ENCODE measurements around the gene GATAD2A.
A peak's percentile ranks its signal among the peaks of the same experiment; 100 is the strongest.

The GATAD2A gene

DNA sequence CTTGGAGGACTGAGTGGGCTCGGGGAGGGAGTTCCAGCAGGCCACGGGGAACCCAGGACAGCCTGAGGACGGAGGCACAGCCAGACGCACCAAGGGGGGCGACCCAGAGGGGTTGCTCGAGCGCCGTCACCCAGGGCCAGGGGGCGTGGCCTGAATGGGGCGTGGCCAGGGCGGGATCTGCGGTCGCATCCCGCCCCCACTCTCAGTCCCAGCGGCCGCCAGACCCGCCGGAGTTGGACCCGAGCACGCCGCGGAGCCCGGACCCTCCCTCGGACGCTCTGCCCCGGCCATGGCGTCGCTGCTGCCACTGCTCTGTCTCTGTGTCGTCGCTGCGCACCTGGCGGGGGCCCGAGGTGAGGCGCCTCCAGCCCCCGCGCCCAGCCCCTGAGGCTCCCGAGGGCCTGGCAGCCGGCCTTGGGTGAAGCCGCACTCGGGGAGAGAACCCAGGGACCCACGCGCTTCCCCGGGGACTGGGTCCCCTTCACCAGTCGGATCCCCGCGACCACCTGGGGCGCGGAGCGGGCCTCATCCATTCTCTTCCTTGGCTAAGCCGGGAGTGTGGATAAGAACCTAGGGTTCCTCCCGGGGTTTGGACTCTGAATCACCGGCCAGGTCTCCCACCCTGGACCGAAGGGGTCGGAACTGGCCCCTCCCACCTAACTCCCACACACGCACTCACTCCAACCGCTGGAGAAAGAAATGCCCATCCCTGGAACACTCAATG, 132.7 kb downstream of the GATAD2A start, which contains the start of gene CILP2:
Gene CILP2 (plus strand): TSS at position 205 of the 724 bp plus-strand sequence. CDS start 85 bp downstream, at position 290.
- ATAC-seq (replicated peaks; ENCODE audit: extremely low read depth, poor library complexity, severe bottlenecking) (no peak), DNase-seq (ENCODE audit: low spot score in 2 of 2) (no peak)
- peaks cover 7% of the 10 kb centered on the region for H3K36me3 Mint-ChIP-seq (ENCODE audit: insufficient read depth)
- peak within 1 kb of the TSS; percentile 74 for H3K27ac Mint-ChIP-seq (ENCODE audit: low read depth)
- peak within 1 kb of the TSS; percentile 61 for H3K4me3 Mint-ChIP-seq
- peaks cover 11% of the 10 kb centered on the region for H3K27me3 Mint-ChIP-seq
- peaks cover 18% of the 10 kb centered on the region for H3K4me1 Mint-ChIP-seq
- H3K9me3 Mint-ChIP-seq = no peaks in the 10 kb centered on the region

DNA sequence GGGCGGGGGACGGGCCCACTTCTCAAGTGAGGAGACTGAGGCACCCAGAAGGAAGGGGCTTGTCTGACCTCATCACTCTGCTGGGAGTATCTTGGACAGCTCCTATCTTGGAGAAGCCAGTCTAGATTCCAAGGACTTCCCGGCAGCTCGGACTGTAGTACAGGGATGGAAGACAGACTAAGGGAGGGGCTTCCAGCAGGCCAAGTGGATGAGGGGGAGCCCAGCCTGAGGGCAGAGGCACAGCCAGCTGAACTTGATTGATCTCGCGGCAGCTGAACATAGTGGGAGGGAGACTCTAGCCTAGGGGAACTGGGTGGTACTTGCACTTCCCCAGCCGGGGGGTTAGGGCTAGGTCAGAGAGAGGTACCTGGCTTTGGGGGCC, 133.3 kb downstream of the GATAD2A start:
- H3K4me1 Mint-ChIP-seq = peaks cover 17% of the 10 kb centered on the region
- DNase-seq (ENCODE audit: low spot score in 2 of 2) (no peak), ATAC-seq (replicated peaks; ENCODE audit: extremely low read depth, poor library complexity, severe bottlenecking) (no peak)
- H3K4me3 Mint-ChIP-seq = peak overlapping the region; percentile 61
- no peak overlapping the region for H3K27ac Mint-ChIP-seq (ENCODE audit: low read depth)
- peaks cover 11% of the 10 kb centered on the region for H3K27me3 Mint-ChIP-seq
- peaks cover 7% of the 10 kb centered on the region for H3K36me3 Mint-ChIP-seq (ENCODE audit: insufficient read depth)
- H3K9me3 Mint-ChIP-seq = no peaks in the 10 kb centered on the region

DNA sequence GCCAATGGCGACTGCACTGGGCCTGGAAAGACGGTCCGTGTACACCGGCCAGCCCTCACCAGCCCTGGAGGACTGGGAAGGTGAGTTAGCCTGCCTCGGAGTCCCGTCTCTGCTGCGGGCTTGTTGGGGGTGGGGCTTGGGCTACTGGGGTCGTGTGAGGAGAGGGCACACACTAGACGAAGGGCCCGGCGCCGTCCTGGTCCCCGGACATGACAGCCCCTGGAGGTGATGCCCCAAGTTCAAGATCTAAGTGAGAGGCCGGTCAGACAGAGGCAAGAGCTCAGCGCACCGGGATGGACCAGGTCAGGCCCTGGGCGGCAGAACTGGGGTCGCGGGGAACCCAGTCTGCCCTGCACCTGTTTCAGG, 134.2 kb downstream of the GATAD2A start:
- H3K9me3 Mint-ChIP-seq = no peaks in the 10 kb centered on the region
- peak overlapping the region; percentile 61 for H3K4me3 Mint-ChIP-seq
- H3K27me3 Mint-ChIP-seq = peaks cover 11% of the 10 kb centered on the region
- peak overlapping the region; percentile 29 for H3K27ac Mint-ChIP-seq (ENCODE audit: low read depth)
- ATAC-seq (replicated peaks; ENCODE audit: extremely low read depth, poor library complexity, severe bottlenecking) = no peak
- peaks cover 5% of the 10 kb centered on the region for H3K36me3 Mint-ChIP-seq (ENCODE audit: insufficient read depth)
- H3K4me1 Mint-ChIP-seq = peaks cover 14% of the 10 kb centered on the region
- no peak for DNase-seq (ENCODE audit: low spot score in 2 of 2)

DNA sequence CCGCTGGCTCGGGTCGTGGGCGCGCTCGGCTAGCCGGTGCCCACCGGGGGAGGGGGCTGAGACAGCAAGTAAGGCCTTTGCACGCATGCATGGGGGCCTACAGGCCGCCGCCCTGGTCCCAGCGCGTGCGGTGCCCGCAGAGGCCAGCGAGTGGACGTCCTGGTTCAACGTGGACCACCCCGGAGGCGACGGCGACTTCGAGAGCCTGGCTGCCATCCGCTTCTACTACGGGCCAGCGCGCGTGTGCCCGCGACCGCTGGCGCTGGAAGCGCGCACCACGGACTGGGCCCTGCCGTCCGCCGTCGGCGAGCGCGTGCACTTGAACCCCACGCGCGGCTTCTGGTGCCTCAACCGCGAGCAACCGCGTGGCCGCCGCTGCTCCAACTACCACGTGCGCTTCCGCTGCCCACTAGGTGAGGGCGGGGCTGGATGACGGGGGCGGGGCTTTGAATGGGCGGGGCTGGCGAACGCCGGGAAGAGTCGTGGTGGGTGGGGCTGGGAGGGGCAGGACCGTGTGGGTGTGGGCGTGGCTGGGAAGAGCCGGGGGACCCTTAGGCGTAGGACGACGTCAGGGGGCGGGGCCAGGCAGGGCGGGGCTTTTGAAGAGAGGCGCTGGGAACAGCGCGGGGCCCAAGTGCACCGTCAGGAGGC, 134.7 kb downstream of the GATAD2A start:
- H3K27ac Mint-ChIP-seq (ENCODE audit: low read depth) = peak overlapping the region; percentile 29
- peaks cover 14% of the 10 kb centered on the region for H3K4me1 Mint-ChIP-seq
- peak overlapping the region; percentile 71 for H3K4me3 Mint-ChIP-seq
- no peaks in the 10 kb centered on the region for H3K9me3 Mint-ChIP-seq
- H3K36me3 Mint-ChIP-seq (ENCODE audit: insufficient read depth) = peaks cover 4% of the 10 kb centered on the region
- peaks cover 11% of the 10 kb centered on the region for H3K27me3 Mint-ChIP-seq
- DNase-seq (ENCODE audit: low spot score in 2 of 2) = no peak
- no peak for ATAC-seq (replicated peaks; ENCODE audit: extremely low read depth, poor library complexity, severe bottlenecking)

DNA sequence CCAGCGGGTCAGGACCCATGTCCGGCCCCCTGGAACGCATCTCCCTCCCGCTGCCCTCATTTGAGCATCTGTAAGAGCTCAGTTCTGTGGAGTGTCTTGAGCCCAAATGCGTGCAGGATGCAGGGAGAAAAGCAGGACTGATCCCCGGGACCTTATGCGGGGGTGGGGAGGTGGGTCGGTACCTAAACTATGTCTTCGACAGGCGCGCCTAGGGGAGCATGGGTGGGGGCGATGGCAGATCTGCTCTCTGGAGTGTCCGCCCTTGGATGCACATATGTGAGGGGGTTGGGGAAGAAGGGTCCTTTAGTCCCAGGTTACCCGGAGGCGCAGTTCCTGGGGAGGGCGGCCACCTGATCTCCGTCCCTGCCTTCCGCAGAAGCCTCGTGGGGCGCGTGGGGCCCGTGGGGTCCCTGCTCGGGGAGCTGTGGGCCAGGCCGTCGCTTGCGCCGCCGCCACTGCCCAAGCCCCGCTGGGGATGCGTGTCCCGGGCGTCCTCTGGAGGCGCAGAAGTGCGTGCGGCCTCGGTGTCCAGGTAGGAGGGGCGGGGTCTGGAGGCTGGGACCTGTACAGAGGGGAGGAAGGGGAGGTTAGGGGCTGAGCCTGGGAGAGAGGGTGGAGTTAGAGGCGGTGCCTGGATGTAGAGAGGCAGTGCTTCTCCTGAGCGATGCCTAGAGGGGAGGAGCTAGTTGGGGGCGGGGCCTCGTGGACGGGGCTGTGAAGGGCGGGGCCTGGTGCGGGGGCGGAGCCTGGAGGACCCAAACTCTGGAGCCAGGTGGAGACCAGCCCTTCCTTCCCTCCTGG, 135.4 kb downstream of the GATAD2A start:
- no peaks in the 10 kb centered on the region for H3K9me3 Mint-ChIP-seq
- DNase-seq (ENCODE audit: low spot score in 2 of 2) (peak; percentile 38 to 53), ATAC-seq (replicated peaks; ENCODE audit: extremely low read depth, poor library complexity, severe bottlenecking) (peak; percentile 64)
- peak overlapping the region; percentile 71 for H3K4me3 Mint-ChIP-seq
- peaks cover 14% of the 10 kb centered on the region for H3K4me1 Mint-ChIP-seq
- no peak overlapping the region for H3K27ac Mint-ChIP-seq (ENCODE audit: low read depth)
- peaks cover 5% of the 10 kb centered on the region for H3K36me3 Mint-ChIP-seq (ENCODE audit: insufficient read depth)
- H3K27me3 Mint-ChIP-seq = peaks cover 11% of the 10 kb centered on the region

DNA sequence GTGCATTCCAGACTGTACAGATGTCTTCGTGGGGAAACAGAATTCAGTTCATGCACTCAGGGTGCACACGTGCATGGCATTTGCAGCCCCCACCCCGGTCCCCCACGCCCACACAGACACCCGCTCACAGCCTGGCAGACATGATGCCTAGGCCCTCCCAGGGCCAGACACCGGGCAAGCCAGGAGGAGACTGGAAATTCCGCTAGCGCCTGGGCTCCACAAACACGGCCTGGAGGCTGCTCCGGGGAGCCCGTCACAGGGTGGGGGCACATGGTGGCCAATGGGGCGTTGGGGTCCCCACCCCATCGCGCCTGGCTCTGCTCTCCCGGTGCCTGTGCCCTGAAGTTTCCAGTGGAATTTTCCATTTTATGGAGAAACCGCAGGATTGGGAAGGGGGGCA, 136.1 kb downstream of the GATAD2A start:
- DNase-seq (ENCODE audit: low spot score in 2 of 2) = no peak
- Mint-ChIP-seq H3K27me3 (peaks cover 11% of the 10 kb centered on the region), H3K36me3 (ENCODE audit: insufficient read depth) (peaks cover 7% of the 10 kb centered on the region), H3K9me3 (no peaks in the 10 kb centered on the region), H3K4me1 (peaks cover 13% of the 10 kb centered on the region), H3K27ac (ENCODE audit: low read depth) (no peak overlapping the region), H3K4me3 (peak overlapping the region; percentile 71)
- no peak for ATAC-seq (replicated peaks; ENCODE audit: extremely low read depth, poor library complexity, severe bottlenecking)

DNA sequence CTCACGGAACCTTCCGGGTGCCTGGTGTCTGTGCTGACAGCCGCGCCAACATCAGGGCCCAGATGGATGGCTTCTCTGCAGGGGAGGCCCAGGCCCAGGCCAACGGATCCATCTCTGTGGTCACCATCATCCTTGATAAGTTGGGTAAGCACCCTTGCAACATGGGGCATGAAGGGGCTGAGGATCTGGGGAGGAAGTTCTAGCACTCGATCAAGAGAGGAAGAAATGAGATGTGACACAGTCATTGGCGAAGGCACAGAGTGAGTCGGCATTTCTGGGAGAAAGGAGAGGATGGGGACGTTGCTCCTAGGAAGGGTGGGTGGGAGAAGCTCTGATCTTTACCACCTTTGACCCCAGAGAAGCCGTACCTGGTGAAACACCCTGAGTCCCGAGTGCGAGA, 137.0 kb downstream of the GATAD2A start:
- H3K27ac Mint-ChIP-seq (ENCODE audit: low read depth) = no peak overlapping the region
- H3K27me3 Mint-ChIP-seq = peaks cover 11% of the 10 kb centered on the region
- peak overlapping the region; percentile 61 for H3K4me3 Mint-ChIP-seq
- no peak for ATAC-seq (replicated peaks; ENCODE audit: extremely low read depth, poor library complexity, severe bottlenecking)
- DNase-seq (ENCODE audit: low spot score in 2 of 2) = no peak
- H3K4me1 Mint-ChIP-seq = peaks cover 8% of the 10 kb centered on the region
- H3K9me3 Mint-ChIP-seq = no peaks in the 10 kb centered on the region
- H3K36me3 Mint-ChIP-seq (ENCODE audit: insufficient read depth) = peaks cover 6% of the 10 kb centered on the region

DNA sequence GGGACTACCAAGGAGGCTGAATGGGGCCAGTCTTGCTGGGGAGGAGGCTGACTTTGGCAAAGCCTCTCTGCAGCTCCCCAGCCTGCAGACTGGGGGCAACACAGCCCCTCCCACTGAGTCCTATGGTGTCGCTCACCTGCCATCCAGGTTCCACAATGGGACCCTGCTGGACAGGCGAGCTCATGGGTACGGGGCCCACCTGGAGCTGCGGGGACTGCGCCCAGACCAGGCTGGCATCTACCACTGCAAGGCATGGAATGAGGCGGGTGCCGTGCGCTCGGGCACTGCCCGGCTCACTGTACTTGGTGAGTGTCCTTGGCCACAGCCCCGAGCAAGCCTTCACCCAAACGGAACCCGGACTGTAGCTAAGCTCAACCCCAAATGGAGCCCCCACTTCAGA, 137.6 kb downstream of the GATAD2A start:
- H3K4me3 Mint-ChIP-seq = no peak overlapping the region
- H3K36me3 Mint-ChIP-seq (ENCODE audit: insufficient read depth) = peaks cover 5% of the 10 kb centered on the region
- no peak for ATAC-seq (replicated peaks; ENCODE audit: extremely low read depth, poor library complexity, severe bottlenecking)
- H3K27me3 Mint-ChIP-seq = peaks cover 11% of the 10 kb centered on the region
- no peaks in the 10 kb centered on the region for H3K9me3 Mint-ChIP-seq
- peaks cover 8% of the 10 kb centered on the region for H3K4me1 Mint-ChIP-seq
- H3K27ac Mint-ChIP-seq (ENCODE audit: low read depth) = no peak overlapping the region
- no peak for DNase-seq (ENCODE audit: low spot score in 2 of 2)

DNA sequence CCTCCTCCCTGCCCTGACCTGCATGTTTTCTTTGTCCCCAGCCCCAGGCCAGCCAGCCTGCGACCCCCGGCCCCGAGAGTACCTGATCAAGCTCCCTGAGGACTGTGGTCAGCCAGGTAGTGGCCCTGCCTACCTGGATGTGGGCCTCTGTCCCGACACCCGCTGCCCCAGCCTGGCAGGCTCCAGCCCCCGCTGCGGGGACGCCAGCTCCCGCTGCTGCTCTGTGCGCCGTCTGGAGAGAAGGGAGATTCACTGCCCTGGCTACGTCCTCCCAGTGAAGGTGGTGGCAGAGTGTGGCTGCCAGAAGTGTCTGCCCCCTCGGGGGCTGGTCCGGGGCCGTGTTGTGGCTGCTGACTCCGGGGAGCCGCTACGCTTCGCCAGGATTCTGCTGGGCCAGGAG, 138.2 kb downstream of the GATAD2A start:
- H3K9me3 Mint-ChIP-seq = no peaks in the 10 kb centered on the region
- peaks cover 5% of the 10 kb centered on the region for H3K4me1 Mint-ChIP-seq
- no peak overlapping the region for H3K27ac Mint-ChIP-seq (ENCODE audit: low read depth)

DNA sequence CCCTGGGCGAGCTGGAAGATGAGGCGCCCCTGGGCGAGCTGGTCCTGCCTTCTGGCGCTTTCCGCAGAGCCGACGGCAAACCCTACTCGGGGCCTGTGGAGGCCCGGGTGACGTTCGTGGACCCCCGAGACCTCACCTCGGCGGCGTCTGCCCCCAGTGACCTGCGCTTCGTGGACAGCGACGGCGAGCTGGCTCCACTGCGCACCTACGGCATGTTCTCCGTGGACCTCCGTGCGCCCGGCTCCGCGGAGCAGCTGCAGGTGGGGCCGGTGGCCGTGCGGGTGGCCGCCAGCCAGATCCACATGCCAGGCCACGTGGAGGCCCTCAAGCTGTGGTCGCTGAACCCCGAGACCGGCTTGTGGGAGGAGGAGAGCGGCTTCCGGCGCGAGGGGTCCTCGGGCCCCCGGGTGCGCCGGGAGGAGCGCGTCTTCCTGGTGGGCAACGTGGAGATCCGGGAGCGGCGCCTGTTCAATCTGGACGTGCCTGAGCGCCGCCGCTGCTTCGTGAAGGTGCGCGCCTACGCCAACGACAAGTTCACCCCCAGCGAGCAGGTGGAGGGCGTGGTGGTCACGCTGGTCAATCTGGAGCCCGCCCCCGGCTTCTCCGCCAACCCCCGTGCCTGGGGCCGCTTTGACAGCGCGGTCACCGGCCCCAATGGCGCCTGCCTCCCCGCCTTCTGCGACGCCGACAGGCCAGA, 138.9 kb downstream of the GATAD2A start:
- Mint-ChIP-seq H3K27me3 (no peaks in the 10 kb centered on the region), H3K36me3 (ENCODE audit: insufficient read depth) (peaks cover 5% of the 10 kb centered on the region), H3K9me3 (no peaks in the 10 kb centered on the region), H3K27ac (ENCODE audit: low read depth) (no peak overlapping the region), H3K4me1 (no peaks in the 10 kb centered on the region), H3K4me3 (no peak overlapping the region)
- ATAC-seq (replicated peaks; ENCODE audit: extremely low read depth, poor library complexity, severe bottlenecking) = no peak
- no peak for DNase-seq (ENCODE audit: low spot score in 2 of 2)

More for the DNA sequence above, 138.2 kb downstream of the GATAD2A start:
- ATAC-seq (replicated peaks; ENCODE audit: extremely low read depth, poor library complexity, severe bottlenecking) = no peak
- Mint-ChIP-seq H3K36me3 (ENCODE audit: insufficient read depth) (peaks cover 5% of the 10 kb centered on the region), H3K4me3 (no peak overlapping the region), H3K27me3 (peaks cover 6% of the 10 kb centered on the region)
- DNase-seq (ENCODE audit: low spot score in 2 of 2) = no peak

DNA sequence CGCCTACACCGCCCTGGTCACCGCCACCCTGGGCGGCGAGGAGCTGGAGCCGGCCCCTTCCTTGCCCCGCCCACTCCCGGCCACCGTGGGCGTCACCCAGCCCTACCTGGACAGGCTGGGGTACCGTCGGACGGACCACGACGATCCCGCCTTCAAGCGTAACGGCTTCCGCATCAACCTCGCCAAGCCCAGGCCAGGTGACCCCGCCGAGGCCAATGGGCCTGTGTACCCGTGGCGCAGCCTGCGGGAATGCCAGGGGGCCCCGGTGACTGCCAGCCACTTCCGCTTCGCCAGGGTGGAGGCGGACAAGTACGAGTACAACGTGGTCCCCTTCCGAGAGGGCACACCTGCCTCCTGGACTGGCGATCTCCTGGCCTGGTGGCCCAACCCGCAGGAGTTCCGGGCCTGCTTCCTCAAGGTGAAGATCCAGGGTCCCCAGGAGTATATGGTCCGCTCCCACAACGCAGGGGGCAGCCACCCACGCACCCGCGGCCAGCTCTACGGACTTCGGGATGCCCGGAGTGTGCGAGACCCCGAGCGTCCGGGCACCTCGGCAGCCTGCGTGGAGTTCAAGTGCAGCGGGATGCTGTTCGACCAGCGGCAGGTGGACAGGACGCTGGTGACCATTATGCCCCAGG, 139.6 kb downstream of the GATAD2A start:
- no peak for DNase-seq (ENCODE audit: low spot score in 2 of 2)
- Mint-ChIP-seq H3K4me1 (no peaks in the 10 kb centered on the region), H3K9me3 (no peaks in the 10 kb centered on the region), H3K4me3 (no peak overlapping the region), H3K27ac (ENCODE audit: low read depth) (no peak overlapping the region), H3K27me3 (no peaks in the 10 kb centered on the region), H3K36me3 (ENCODE audit: insufficient read depth) (peaks cover 5% of the 10 kb centered on the region)
- ATAC-seq (replicated peaks; ENCODE audit: extremely low read depth, poor library complexity, severe bottlenecking) = no peak

DNA sequence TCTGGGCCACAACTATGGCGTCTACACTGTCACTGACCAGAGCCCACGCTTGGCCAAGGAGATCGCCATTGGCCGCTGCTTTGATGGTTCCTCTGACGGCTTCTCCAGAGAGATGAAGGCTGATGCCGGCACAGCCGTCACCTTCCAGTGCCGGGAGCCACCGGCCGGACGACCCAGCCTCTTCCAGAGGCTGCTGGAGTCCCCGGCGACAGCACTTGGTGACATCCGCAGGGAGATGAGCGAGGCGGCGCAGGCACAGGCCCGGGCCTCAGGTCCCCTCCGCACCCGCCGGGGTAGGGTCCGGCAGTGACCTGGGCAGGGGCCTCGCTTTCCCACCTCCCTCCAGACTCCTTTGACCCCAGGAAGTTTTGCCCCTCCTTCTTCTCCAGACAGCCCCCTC, 140.2 kb downstream of the GATAD2A start:
- Mint-ChIP-seq H3K9me3 (no peaks in the 10 kb centered on the region), H3K4me3 (no peak overlapping the region), H3K27ac (ENCODE audit: low read depth) (no peak overlapping the region), H3K27me3 (no peaks in the 10 kb centered on the region), H3K36me3 (ENCODE audit: insufficient read depth) (peaks cover 5% of the 10 kb centered on the region), H3K4me1 (no peaks in the 10 kb centered on the region)
- ATAC-seq (replicated peaks; ENCODE audit: extremely low read depth, poor library complexity, severe bottlenecking) (no peak), DNase-seq (ENCODE audit: low spot score in 2 of 2) (no peak)

All from central memory CD8-positive, alpha-beta T cell (primary cell).